CD14-positive monocyte (primary cell): Measurements from ENCODE around the gene DIAPH1. TPM values are rescaled to one million over a fixed set of nuclear protein-coding genes. Genes with fewer than 3 reads are reported as not detected.

Experiments used
- DNase-seq, 3 donors: peaks; one replicate each; pipeline ENCODE4 v3.0.0-alpha.2; 2011 to 2022
- H2AFZ ChIP-seq: 2 replicates; pipeline ENCODE4 v1.6.0; 2012; ENCODE audit warnings: mild to moderate bottlenecking, low read depth, low read length, inconsistent platforms; ENCODE audit not compliant: insufficient read depth, poor library complexity, severe bottlenecking
- H3K27ac ChIP-seq, 2 donors: 1 replicate in 1 of 2; 2 replicates in 1 of 2; pipeline ENCODE4 v1.5.1; 2012 to 2013; ENCODE audit warnings: low read length in 2 of 2, control low read depth in 1 of 2, inconsistent platforms in 1 of 2, low read depth in 1 of 2, mild to moderate bottlenecking in 1 of 2
- H3K27me3 ChIP-seq, 2 donors: one replicate each; pipeline versions ENCODE4 v1.6.0 to v1.6.1; 2011 to 2013; ENCODE audit warnings: low read length in 2 of 2; ENCODE audit not compliant: control insufficient read depth in 2 of 2, insufficient read depth in 2 of 2
- H3K36me3 ChIP-seq, 2 donors: replicated peaks in 1 of 2; 1 replicate in 1 of 2; 2 replicates in 1 of 2; pipeline versions ENCODE4 v1.5.1 to v1.6.1; 2012 to 2013; ENCODE audit warnings: low read length in 2 of 2, control low read depth in 1 of 2, inconsistent platforms in 1 of 2, mild to moderate bottlenecking in 1 of 2; ENCODE audit not compliant: insufficient read depth in 2 of 2, control insufficient read depth in 1 of 2
- H3K4me1 ChIP-seq, 2 donors: 1 replicate in 1 of 2; 2 replicates in 1 of 2; pipeline versions ENCODE4 v1.5.1 to v1.6.1; 2012 to 2013; ENCODE audit warnings: low read length in 2 of 2, control low read depth in 1 of 2, inconsistent platforms in 1 of 2, mild to moderate bottlenecking in 1 of 2, moderate library complexity in 1 of 2; ENCODE audit not compliant: insufficient read depth in 2 of 2, control insufficient read depth in 1 of 2
- H3K4me2 ChIP-seq: replicated peaks from 2 replicates; pipeline ENCODE3; 2012; ENCODE audit warnings: low read length, moderate library complexity, mild to moderate bottlenecking; ENCODE audit not compliant: poor library complexity, severe bottlenecking; ENCODE audit errors: extremely low read depth
- H3K4me3 ChIP-seq, 3 experiments: fragments of 200-600 bp in 1 of 3; sonication (generic) in 1 of 3; replicated peaks in 1 of 3; 1 replicate in 2 of 3; 2 replicates in 1 of 3; pipeline ENCODE4 v1.5.1; 2011 to 2013; ENCODE audit warnings: low read length in 3 of 3, mild to moderate bottlenecking in 3 of 3, control low read depth in 2 of 3, low read depth in 2 of 3, inconsistent platforms in 1 of 3, moderate library complexity in 1 of 3
- H3K79me2 ChIP-seq: 2 replicates; pipeline ENCODE4 v1.6.0; 2012; ENCODE audit warnings: mild to moderate bottlenecking, control low read depth, inconsistent platforms, low read length, moderate library complexity; ENCODE audit not compliant: insufficient read depth
- H3K9ac ChIP-seq: 2 replicates; pipeline ENCODE4 v1.6.0; 2017; ENCODE audit warnings: low read length, mild to moderate bottlenecking; ENCODE audit not compliant: insufficient read depth, poor library complexity, severe bottlenecking
- H3K9me3 ChIP-seq, 2 donors: replicated peaks in 1 of 2; 1 replicate in 1 of 2; 2 replicates in 1 of 2; pipeline versions ENCODE4 v1.5.1 to v1.6.1; 2012 to 2013; ENCODE audit warnings: low read length in 2 of 2, control low read depth in 1 of 2; ENCODE audit not compliant: control insufficient read depth in 1 of 2, insufficient read depth in 1 of 2
- H4K20me1 ChIP-seq: 2 replicates; pipeline ENCODE4 v1.6.0; 2012; ENCODE audit warnings: mild to moderate bottlenecking, low read length, control low read depth, moderate library complexity; ENCODE audit not compliant: insufficient read depth
- H3K27ac Mint-ChIP-seq, 7 donors: one replicate each; pipeline ENCODE4 v1.8.0; 2020; ENCODE audit warnings: mild to moderate bottlenecking in 7 of 7, mixed read lengths in 7 of 7, moderate library complexity in 6 of 7, inconsistent platforms in 2 of 7
- H3K27me3 Mint-ChIP-seq, 3 donors: one replicate each; pipeline ENCODE4 v1.8.0; 2021 to 2022; ENCODE audit warnings: low read depth in 3 of 3, mild to moderate bottlenecking in 3 of 3, mixed read lengths in 3 of 3, moderate library complexity in 3 of 3, inconsistent platforms in 1 of 3
- H3K36me3 Mint-ChIP-seq, 2 donors: one replicate each; pipeline ENCODE4 v1.8.0; 2020; ENCODE audit warnings: mixed read lengths in 2 of 2, inconsistent platforms in 1 of 2, mild to moderate bottlenecking in 1 of 2
- H3K4me1 Mint-ChIP-seq: one replicate; pipeline ENCODE4 v1.8.0; 2020; ENCODE audit warnings: mild to moderate bottlenecking, mixed read lengths
- H3K4me3 Mint-ChIP-seq, 2 donors: one replicate each; pipeline ENCODE4 v1.8.0; 2020; ENCODE audit warnings: mild to moderate bottlenecking in 2 of 2, mixed read lengths in 2 of 2, moderate library complexity in 1 of 2
- H3K9me3 Mint-ChIP-seq, 7 donors: one replicate each; pipeline ENCODE4 v1.8.0; 2020 to 2022; ENCODE audit warnings: mixed read lengths in 7 of 7, mild to moderate bottlenecking in 6 of 7, moderate library complexity in 6 of 7, inconsistent platforms in 2 of 7
- CTCF ChIP-seq: fragments of 200-600 bp; IDR thresholded peaks from one replicate; pipeline ENCODE4 v1.8.0; 2022; ENCODE audit warnings: antibody characterized with exemption, mild to moderate bottlenecking
- WGBS: methylation state at CpG from one replicate; pipeline ENCODE4 v1.1.5; 2013; ENCODE audit warnings: missing lambda C conversion rate; ENCODE audit not compliant: insufficient coverage; 5-methylcytosine and 5-hydroxymethylcytosine counted together
- intact Hi-C, 2 donors: fragments of 100-400 bp; cut with micrococcal nuclease; formaldehyde crosslinking; loops; one replicate each; pipeline versions ENCODE4 v1.15.0 to v1.15.1; 2023
- polyA plus RNA-seq, 3 donors: library from polyadenylated mRNA; depleted of rRNA in 1 of 3; unstranded in 2 of 3; stranded (reverse) in 1 of 3; fragments of 300-500 nt in 2 of 3; fragments of >200 nt in 1 of 3; fragmentation: Illumina TruSeq in 2 of 3; gene quantifications; 1 replicate in 2 of 3; 2 replicates in 1 of 3; pipeline ENCODE4 v1.2.3, GENCODE V29; 2012 to 2021

The DIAPH1 gene
- polyA plus RNA-seq, 3 donors = 60.2 to 140 (median 98.6) TPM

DNA sequence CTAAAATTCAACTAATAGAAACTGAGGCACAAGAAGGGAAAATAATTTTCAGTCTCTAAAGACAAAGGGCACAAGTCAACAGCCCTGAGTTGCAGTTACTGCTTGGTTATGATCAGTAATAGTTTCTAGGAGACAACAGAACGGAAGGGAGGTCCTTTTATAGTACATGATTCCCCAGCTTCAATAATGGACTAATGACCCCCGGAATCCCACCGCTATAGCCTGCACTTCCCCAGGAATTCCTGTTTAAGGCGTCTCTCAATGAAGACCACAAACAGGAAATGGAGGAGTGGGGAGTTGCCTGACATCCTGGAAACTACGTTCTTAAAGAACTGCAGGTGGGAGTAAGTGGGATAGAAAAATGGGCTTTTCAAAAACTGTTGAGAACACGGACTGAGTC, 60.6 kb downstream of the DIAPH1 start:
- H3K27me3 Mint-ChIP-seq = no peaks in the 10 kb centered on the region
- Histone ChIP-seq H3K79me2 (peaks cover 20% of the 10 kb centered on the region), H3K9me3 (no peaks in the 10 kb centered on the region), H3K4me1 (no peaks in the 10 kb centered on the region), H3K4me2 (no peak overlapping the region), H3K36me3 (peaks cover 84 to 96% of the 10 kb centered on the region in 2 donors), H3K27me3 (no peaks in the 10 kb centered on the region), H2AFZ (no peak overlapping the region), H3K27ac (no peak overlapping the region), H3K9ac (no peak overlapping the region), H3K4me3 (no peak overlapping the region), H4K20me1 (peaks cover 83% of the 10 kb centered on the region)
- H3K4me1 Mint-ChIP-seq = peaks cover 3% of the 10 kb centered on the region
- H3K9me3 Mint-ChIP-seq = no peaks in the 10 kb centered on the region
- peak overlapping the region in 1 of 7 donors; percentile 78 for H3K27ac Mint-ChIP-seq
- intact Hi-C loops = loop anchor here in 1 of 2 donors (5.0 kb wide), 1 partner anchor 136 kb away; the partner anchor contains the start of gene PCDHGA11
- no peak for DNase-seq
- WGBS = 56% methylated on average over 2 of the region's 6 CpGs
- peak; percentile 53 for TF ChIP-seq CTCF
- H3K4me3 Mint-ChIP-seq = no peak overlapping the region
- peaks cover 85 to 98% of the 10 kb centered on the region in 2 donors for H3K36me3 Mint-ChIP-seq

DNA sequence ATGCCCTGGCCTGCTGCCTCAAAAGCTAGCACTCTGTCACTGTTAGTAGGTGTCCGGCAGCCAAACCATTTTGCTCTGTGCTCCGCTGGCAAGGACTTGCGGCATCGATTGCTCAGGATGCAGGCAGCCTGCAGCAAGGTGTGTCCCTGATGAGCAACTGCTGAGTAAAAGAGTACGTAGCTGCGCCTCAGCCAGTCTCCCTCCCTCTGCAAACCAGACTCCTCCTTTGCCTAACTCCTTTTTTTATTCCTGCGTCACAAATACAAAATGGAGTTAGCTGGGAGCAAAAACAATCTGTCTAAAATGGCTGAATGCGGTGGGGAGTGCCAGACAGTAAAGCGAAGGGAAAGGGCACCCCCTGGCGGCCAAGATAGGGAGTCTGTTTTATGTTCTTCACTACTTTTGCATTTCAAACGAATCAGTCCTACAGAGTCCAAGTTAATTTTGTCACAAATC, 61.1 kb downstream of the DIAPH1 start:
- peaks cover 3% of the 10 kb centered on the region for H3K4me1 Mint-ChIP-seq
- peak; percentile 88 for TF ChIP-seq CTCF
- peaks cover 84 to 98% of the 10 kb centered on the region in 2 donors for H3K36me3 Mint-ChIP-seq
- no peaks in the 10 kb centered on the region for H3K27me3 ChIP-seq
- WGBS = 100% methylated on average over 4 of the region's 11 CpGs
- H3K9me3 Mint-ChIP-seq = no peaks in the 10 kb centered on the region
- H3K4me1 ChIP-seq = no peaks in the 10 kb centered on the region
- H3K4me3 Mint-ChIP-seq = no peak overlapping the region
- H3K79me2 ChIP-seq = peaks cover 16% of the 10 kb centered on the region
- H3K27me3 Mint-ChIP-seq = no peaks in the 10 kb centered on the region
- DNase-seq = peak; percentile 50 to 65 (median 51)
- H3K9me3 ChIP-seq = no peaks in the 10 kb centered on the region
- H3K27ac Mint-ChIP-seq = peak overlapping the region in 5 of 7 donors; percentile 18 to 88 (median 50)
- peaks cover 81 to 96% of the 10 kb centered on the region in 2 donors for H3K36me3 ChIP-seq
- no peak overlapping the region for H3K27ac ChIP-seq
- H4K20me1 ChIP-seq = peaks cover 83% of the 10 kb centered on the region
- H3K9ac ChIP-seq = no peak overlapping the region
- H3K4me2 ChIP-seq = no peak overlapping the region
- H3K4me3 ChIP-seq = no peak overlapping the region
- intact Hi-C loops = loop anchor here in 1 of 2 donors (5.0 kb wide), 1 partner anchor 135 kb away; the partner anchor contains the start of gene PCDHGA11
- H2AFZ ChIP-seq = no peak overlapping the region
